Liver (tissue), 3 donors: ENCODE measurements around the gene GNPTG.

ENCODE experiments used
- ATF3 ChIP-seq: IDR thresholded peaks from 2 replicates; pipeline ENCODE4 v1.6.1; 2016; ENCODE audit warnings: antibody characterized with exemption
- CTCF ChIP-seq: fragments of 150-350 bp; IDR thresholded peaks from 2 replicates; pipeline ENCODE4 v1.5.1; 2017; ENCODE audit warnings: improper control_type of control experiment, low read depth, low read length; ENCODE audit not compliant: missing input control
- JUND ChIP-seq, 2 donors: IDR thresholded peaks; 2 replicates each; pipeline ENCODE4 v1.6.1; 2016; ENCODE audit warnings: antibody characterized with exemption in 2 of 2
- SP1 ChIP-seq: IDR thresholded peaks from 2 replicates; pipeline ENCODE4 v1.6.1; 2018; ENCODE audit warnings: antibody characterized with exemption, mild to moderate bottlenecking
- donor health status: healthy.
- donor health status: healthy.

- TF ChIP-seq CTCF: no peak
- no peak for TF ChIP-seq ATF3
- TF ChIP-seq SP1: no peak
- TF ChIP-seq JUND (IDR thresholded peaks at IDR 0.05): no peak
Observed at GRCh38 chr16:1337486-1337885, 14.2 kb upstream of the GNPTG start.
